Mesangial cell (primary cell): ENCODE results near the gene PGA4. TPM values are rescaled to one million over a fixed set of nuclear protein-coding genes. Genes with fewer than 3 reads are reported as not detected.

Source experiments
- total RNA-seq: library from RNA; depleted of rRNA; stranded (reverse); fragments of >200 nt; gene quantifications from 2 replicates; pipeline ENCODE4 v1.2.3, GENCODE V29; 2015

Gene PGA4
- not detected in 2 replicates for total RNA-seq

GRCh38 chr11:61222047-61222446 lies at the start of gene PGA4:
Gene PGA4, plus strand, starts transcription at chr11:61222347. Its CDS starts 54 bp downstream, at chr11:61222401.

DNA sequence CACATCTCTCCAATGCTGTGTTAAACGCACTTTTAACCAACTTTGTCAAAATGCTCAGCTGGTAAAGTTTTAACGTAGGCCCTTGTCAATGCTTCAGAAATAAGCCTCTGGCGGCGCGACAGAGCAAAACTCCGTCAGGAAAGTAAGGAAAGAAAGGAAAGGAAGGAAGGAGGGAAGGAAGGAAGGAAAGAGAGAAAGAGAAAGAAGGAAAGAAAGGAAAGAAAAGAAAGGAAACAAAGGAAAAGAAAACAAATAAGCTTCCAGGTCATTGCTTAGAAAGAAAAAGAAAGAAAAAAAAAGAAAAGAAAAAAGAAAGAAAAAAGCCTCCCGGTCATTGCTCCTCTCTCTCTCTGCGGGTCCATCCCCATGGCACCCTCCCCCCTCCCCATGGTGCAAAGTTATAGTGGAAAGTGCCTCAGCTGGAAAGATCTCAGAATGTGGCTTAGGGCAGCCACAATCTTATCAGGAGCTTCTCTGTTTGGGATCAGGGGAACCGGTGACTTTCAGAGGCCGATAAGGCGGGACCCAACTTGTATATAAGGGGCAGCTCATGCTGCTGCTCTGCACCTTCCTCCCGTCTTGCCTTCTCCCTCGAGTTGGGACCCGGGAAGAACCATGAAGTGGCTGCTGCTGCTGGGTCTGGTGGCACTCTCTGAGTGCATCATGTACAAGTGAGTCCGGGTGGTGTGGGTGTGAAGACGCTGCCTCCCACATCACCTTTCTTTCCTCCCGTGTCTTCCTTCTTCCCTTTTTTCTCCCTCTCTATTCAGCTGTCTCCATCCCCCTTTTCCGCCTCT lies 19.0 kb upstream of the PGA4 start, which contains the start of gene PGA3:
Gene PGA3 (plus strand): TSS at position 566 of the 797 bp plus-strand sequence. CDS start 50 bp downstream, at position 616.

DNA sequence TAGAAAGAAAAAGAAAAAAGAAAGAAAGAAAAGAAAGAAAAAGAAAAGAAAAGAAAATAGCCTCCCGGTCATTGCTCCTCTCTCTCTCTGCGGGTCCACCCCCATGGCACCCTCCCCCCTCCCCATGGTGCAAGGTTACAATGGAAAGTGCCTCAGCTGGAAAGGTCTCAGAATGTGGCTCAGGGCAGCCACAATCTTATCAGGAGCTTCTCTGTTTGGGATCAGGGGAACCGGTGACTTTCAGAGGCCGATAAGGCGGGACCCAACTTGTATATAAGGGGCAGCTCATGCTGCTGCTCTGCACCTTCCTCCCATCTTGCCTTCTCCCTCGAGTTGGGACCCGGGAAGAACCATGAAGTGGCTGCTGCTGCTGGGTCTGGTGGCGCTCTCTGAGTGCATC lies 18.7 kb downstream of the PGA4 start, which contains the start of gene PGA5:
Gene PGA5 (plus strand): TSS at position 301 of the 400 bp plus-strand sequence. CDS start 52 bp downstream, at position 353.

Other genes starting within 250 kb of the PGA4 start
- not detected in 2 replicates for gene CD5, start 119.9 kb upstream of the PGA4 start, total RNA-seq
- 14.2 and 16.9 TPM in 2 replicates for gene VPS37C, start 60.9 kb upstream of the PGA4 start, total RNA-seq
- not detected in 2 replicates for gene PGA3, start 18.8 kb upstream of the PGA4 start, total RNA-seq
- gene PGA5, start 18.8 kb downstream of the PGA4 start, total RNA-seq = not detected in 2 replicates
- 0.49 and 2.2 TPM in 2 replicates for gene VWCE, start 73.0 kb downstream of the PGA4 start, total RNA-seq
- gene DDB1, start 110.8 kb downstream of the PGA4 start, total RNA-seq = 168 and 192 TPM in 2 replicates
- 25.3 and 50.5 TPM in 2 replicates for gene TKFC, start 110.9 kb downstream of the PGA4 start, total RNA-seq
- 50.5 and 56.3 TPM in 2 replicates for gene CYB561A3, start 139.5 kb downstream of the PGA4 start, total RNA-seq
- 12.5 and 36.2 TPM in 2 replicates for gene TMEM138, start 140.0 kb downstream of the PGA4 start, total RNA-seq
- 11.7 and 18.1 TPM in 2 replicates for gene TMEM216, start 170.2 kb downstream of the PGA4 start, total RNA-seq
- 35.5 and 39.1 TPM in 2 replicates for gene CPSF7, start 207.6 kb downstream of the PGA4 start, total RNA-seq
- gene SDHAF2, start 207.8 kb downstream of the PGA4 start, total RNA-seq = 45.1 and 47.8 TPM in 2 replicates